ENCODE measurements around the gene KRTAP29-1. TPM values are rescaled to one million over a fixed set of nuclear protein-coding genes. Genes with fewer than 3 reads are reported as not detected.

The KRTAP29-1 gene
- polyA plus RNA-seq, 1 donor (not counting 4 experiments of a cell fraction or from before 2014, with no cell fraction given): not detected

DNA sequence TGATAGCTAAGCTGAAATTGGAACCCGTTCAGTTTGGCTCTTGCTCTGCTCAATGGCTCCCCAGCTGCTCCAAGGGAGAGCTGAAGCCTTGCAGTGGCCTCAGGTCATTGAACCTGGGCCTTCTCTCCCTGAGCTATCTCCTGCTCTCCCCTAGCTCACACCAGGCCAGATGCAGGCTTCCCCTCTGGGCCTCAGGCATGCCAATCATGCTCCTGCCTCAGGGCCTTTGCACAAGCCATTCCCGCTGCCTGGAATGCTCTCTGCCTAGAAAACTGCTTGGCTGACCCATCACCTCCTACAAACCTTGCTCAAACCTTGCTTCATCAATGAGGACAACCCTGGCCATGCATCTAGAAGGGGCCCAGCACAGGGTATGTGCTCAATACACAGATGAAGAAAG lies 29.6 kb upstream of the KRTAP29-1 start:
- Histone ChIP-seq H3K27me3 (ENCODE audit: control insufficient read depth, extremely low read depth, insufficient read depth, low read length) (no peaks in the 10 kb centered on the region), H2AFZ (ENCODE audit: control insufficient read depth, low read length) (no peak overlapping the region), H3K27ac (ENCODE audit: control insufficient read depth, insufficient read depth, low read length) (no peak overlapping the region), H3K36me3 (ENCODE audit: control insufficient read depth in 2 of 2, extremely low read depth in 1 of 2, insufficient read depth in 2 of 2, low read length in 2 of 2) (no peaks in the 10 kb centered on the region), H3K9ac (ENCODE audit: control insufficient read depth, extremely low read depth, insufficient read depth, low read length) (no peak overlapping the region), H3K4me3 (ENCODE audit: control insufficient read depth in 2 of 3, extremely low read depth in 1 of 3, insufficient read depth in 2 of 3, low read depth in 1 of 3, low read length in 3 of 3) (no peak overlapping the region), H3K4me1 (ENCODE audit: control insufficient read depth, extremely low read depth, insufficient read depth, low read length) (no peaks in the 10 kb centered on the region), H3K9me1 (ENCODE audit: control insufficient read depth, extremely low read depth, insufficient read depth, low read length) (no peaks in the 10 kb centered on the region), H3K9me3 (ENCODE audit: control insufficient read depth, low read depth, low read length) (no peaks in the 10 kb centered on the region), H3K4me2 (ENCODE audit: control insufficient read depth, extremely low read depth, insufficient read depth, low read depth, low read length) (no peak overlapping the region), H3K79me2 (ENCODE audit: control insufficient read depth, insufficient read depth, low read length) (no peaks in the 10 kb centered on the region), H4K20me1 (ENCODE audit: control insufficient read depth, extremely low read depth, insufficient read depth, low read length) (no peaks in the 10 kb centered on the region)
- no peak for TF ChIP-seq CTCF (optimal IDR thresholded peaks at IDR 0.05 in 1 of 3, IDR thresholded peaks at IDR 0.05 in 1 of 3, conservative IDR thresholded peaks at IDR 0.05 in 1 of 3; ENCODE audit: extremely low read depth in 1 of 3, insufficient read depth in 2 of 3, low read length in 3 of 3)
- no peak for TF ChIP-seq EZH2 (IDR thresholded peaks at IDR 0.05; ENCODE audit: low read length)
- FAIRE-seq (no peak), DNase-seq (ENCODE audit: low read depth, low spot score) (no peak)
- dilution Hi-C loops (cut with MboI; ENCODE audit: extremely low pct_ligation_motif_present, low sequenced_read_pairs): no loop called here

- no peak for DNase-seq (ENCODE audit: low read depth, low spot score)
- dilution Hi-C loops (cut with MboI; ENCODE audit: extremely low pct_ligation_motif_present, low sequenced_read_pairs): no loop called here
Measured at GRCh38 chr17:41331606-41332005, 29.0 kb upstream of the KRTAP29-1 start.

More at GRCh38 chr17:41331606-41332005, 29.0 kb upstream of the KRTAP29-1 start:
- no peak for TF ChIP-seq EZH2 (IDR thresholded peaks at IDR 0.05; ENCODE audit: low read length)
- no peak for TF ChIP-seq CTCF (optimal IDR thresholded peaks at IDR 0.05 in 1 of 3, IDR thresholded peaks at IDR 0.05 in 1 of 3, conservative IDR thresholded peaks at IDR 0.05 in 1 of 3; ENCODE audit: extremely low read depth in 1 of 3, insufficient read depth in 2 of 3, low read length in 3 of 3)
- Histone ChIP-seq H3K9me1 (ENCODE audit: control insufficient read depth, extremely low read depth, insufficient read depth, low read length) (no peaks in the 10 kb centered on the region), H4K20me1 (ENCODE audit: control insufficient read depth, extremely low read depth, insufficient read depth, low read length) (no peaks in the 10 kb centered on the region), H2AFZ (ENCODE audit: control insufficient read depth, low read length) (no peak overlapping the region), H3K79me2 (ENCODE audit: control insufficient read depth, insufficient read depth, low read length) (no peaks in the 10 kb centered on the region), H3K4me1 (ENCODE audit: control insufficient read depth, extremely low read depth, insufficient read depth, low read length) (no peaks in the 10 kb centered on the region), H3K36me3 (ENCODE audit: control insufficient read depth in 2 of 2, extremely low read depth in 1 of 2, insufficient read depth in 2 of 2, low read length in 2 of 2) (no peaks in the 10 kb centered on the region), H3K9me3 (ENCODE audit: control insufficient read depth, low read depth, low read length) (no peaks in the 10 kb centered on the region), H3K27me3 (ENCODE audit: control insufficient read depth, extremely low read depth, insufficient read depth, low read length) (no peaks in the 10 kb centered on the region), H3K4me3 (ENCODE audit: control insufficient read depth in 2 of 3, extremely low read depth in 1 of 3, insufficient read depth in 2 of 3, low read depth in 1 of 3, low read length in 3 of 3) (no peak overlapping the region), H3K9ac (ENCODE audit: control insufficient read depth, extremely low read depth, insufficient read depth, low read length) (no peak overlapping the region), H3K27ac (ENCODE audit: control insufficient read depth, insufficient read depth, low read length) (no peak overlapping the region), H3K4me2 (ENCODE audit: control insufficient read depth, extremely low read depth, insufficient read depth, low read depth, low read length) (no peak overlapping the region)
- no peak for FAIRE-seq
